H9 (cell line): Measurements from ENCODE around the gene DLK1. TPM values are rescaled to one million over a fixed set of nuclear protein-coding genes. Genes with fewer than 3 reads are reported as not detected.

ENCODE experiments used
- DNase-seq: peaks from one replicate; pipeline ENCODE4 v3.0.0-alpha.2; 2017
- H2AFZ ChIP-seq: one replicate; pipeline ENCODE4 v1.6.1; 2013; ENCODE audit warnings: mild to moderate bottlenecking, low read length, control low read depth, moderate library complexity
- H2AK5ac ChIP-seq: 2 replicates; pipeline ENCODE4 v1.6.1; 2013; ENCODE audit warnings: low read length, control low read depth, mixed read lengths; ENCODE audit not compliant: insufficient read length
- H2BK120ac ChIP-seq: one replicate; pipeline ENCODE4 v1.6.1; 2013; ENCODE audit warnings: low read depth, mild to moderate bottlenecking, low read length, control low read depth, inconsistent platforms; ENCODE audit not compliant: poor library complexity, severe bottlenecking
- H2BK12ac ChIP-seq: 2 replicates; pipeline ENCODE4 v1.6.1; 2013; ENCODE audit warnings: low read length, control low read depth, mixed read lengths, low read depth; ENCODE audit not compliant: insufficient read length
- H2BK15ac ChIP-seq: 2 replicates; pipeline ENCODE4 v1.6.1; 2013; ENCODE audit warnings: low read depth, low read length, control low read depth
- H2BK20ac ChIP-seq: one replicate; pipeline ENCODE4 v1.6.1; 2013; ENCODE audit warnings: low read depth, mild to moderate bottlenecking, low read length, control low read depth, inconsistent platforms; ENCODE audit not compliant: poor library complexity, severe bottlenecking
- H2BK5ac ChIP-seq: 2 replicates; pipeline ENCODE4 v1.6.1; 2013; ENCODE audit warnings: low read length, control low read depth, mixed read lengths; ENCODE audit not compliant: insufficient read length
- H3K14ac ChIP-seq: 2 replicates; pipeline ENCODE4 v1.6.1; 2013; ENCODE audit warnings: low read length, control low read depth; ENCODE audit not compliant: insufficient read depth
- H3K18ac ChIP-seq: 2 replicates; pipeline ENCODE4 v1.6.1; 2013; ENCODE audit warnings: low read depth, mild to moderate bottlenecking, mixed read lengths, low read length, control low read depth; ENCODE audit not compliant: insufficient read length
- H3K23ac ChIP-seq: 2 replicates; pipeline ENCODE4 v1.6.1; 2013; ENCODE audit warnings: low read length, control low read depth, mixed read lengths, low read depth; ENCODE audit not compliant: insufficient read length
- H3K23me2 ChIP-seq: 2 replicates; pipeline ENCODE4 v1.6.1; 2013; ENCODE audit warnings: low read depth, mild to moderate bottlenecking, mixed read lengths, low read length, control low read depth; ENCODE audit not compliant: insufficient read length, poor library complexity, severe bottlenecking
- H3K27ac ChIP-seq: 2 replicates; pipeline ENCODE4 v1.5.1; 2013; ENCODE audit warnings: low read length, control low read depth, mixed read lengths, low read depth; ENCODE audit not compliant: insufficient read length
- H3K27me3 ChIP-seq: 2 replicates; pipeline ENCODE4 v1.6.1; 2013; ENCODE audit warnings: low read length, control low read depth, inconsistent platforms; ENCODE audit not compliant: insufficient read depth
- H3K4ac ChIP-seq: 2 replicates; pipeline ENCODE4 v1.6.1; 2013; ENCODE audit warnings: low read depth, mild to moderate bottlenecking, control low read depth, inconsistent platforms, low read length, moderate library complexity
- H3K4me1 ChIP-seq: 2 replicates; pipeline ENCODE4 v1.6.1; 2013; ENCODE audit warnings: low read length, control low read depth, inconsistent platforms; ENCODE audit not compliant: insufficient read depth
- H3K4me2 ChIP-seq: 2 replicates; pipeline ENCODE4 v1.6.1; 2013; ENCODE audit warnings: low read length, control low read depth, mixed read lengths; ENCODE audit not compliant: insufficient read length, insufficient read depth
- H3K56ac ChIP-seq: 2 replicates; pipeline ENCODE4 v1.6.1; 2013; ENCODE audit warnings: low read depth, mild to moderate bottlenecking, mixed read lengths, low read length, control low read depth; ENCODE audit not compliant: insufficient read length
- H3K79me1 ChIP-seq: 2 replicates; pipeline ENCODE4 v1.6.1; 2013; ENCODE audit warnings: low read depth, mild to moderate bottlenecking, moderate library complexity, low read length, control low read depth, inconsistent platforms; ENCODE audit not compliant: insufficient read depth, poor library complexity, severe bottlenecking
- H3K79me2 ChIP-seq: 2 replicates; pipeline ENCODE4 v1.6.1; 2013; ENCODE audit warnings: low read length, control low read depth, inconsistent platforms; ENCODE audit not compliant: insufficient read depth
- H3K9ac ChIP-seq: 2 replicates; pipeline ENCODE4 v1.6.1; 2013; ENCODE audit warnings: low read length, control low read depth, mixed read lengths; ENCODE audit not compliant: insufficient read length; ENCODE audit errors: extremely low read depth
- H3K9me3 ChIP-seq: one replicate; pipeline ENCODE4 v1.6.1; 2013; ENCODE audit warnings: low read depth, low read length, inconsistent platforms; ENCODE audit not compliant: control insufficient read depth
- H3T11ph ChIP-seq: one replicate; pipeline ENCODE4 v1.6.1; 2013; ENCODE audit warnings: mild to moderate bottlenecking, low read length, control low read depth, inconsistent platforms
- H4K20me1 ChIP-seq: one replicate; pipeline ENCODE4 v1.6.1; 2013; ENCODE audit not compliant: control insufficient read depth, insufficient read length, insufficient read depth
- H4K5ac ChIP-seq: 2 replicates; pipeline ENCODE4 v1.6.1; 2013; ENCODE audit warnings: low read depth, mild to moderate bottlenecking, mixed read lengths, low read length, control low read depth; ENCODE audit not compliant: insufficient read length
- H4K8ac ChIP-seq: replicated peaks from 2 replicates; pipeline ENCODE4 v1.6.1; 2013; ENCODE audit warnings: low read length, control low read depth, mixed read lengths, low read depth; ENCODE audit not compliant: insufficient read length
- H4K91ac ChIP-seq: 2 replicates; pipeline ENCODE4 v1.6.1; 2013; ENCODE audit warnings: low read depth, mild to moderate bottlenecking, moderate library complexity, mixed read lengths, low read length, control low read depth; ENCODE audit not compliant: insufficient read length
- H3K27ac Mint-ChIP-seq, 3 experiments: 2 replicates in 2 of 3; 3 replicates in 1 of 3; pipeline ENCODE4 v1.8.0; 2020 to 2021; ENCODE audit warnings: mixed read lengths in 3 of 3, mild to moderate bottlenecking in 1 of 3, moderate library complexity in 1 of 3
- H3K27me3 Mint-ChIP-seq: 2 replicates; pipeline ENCODE4 v1.8.0; 2021; ENCODE audit warnings: low read depth, mild to moderate bottlenecking, moderate library complexity, mixed read lengths
- H3K36me3 Mint-ChIP-seq, 3 experiments: 2 replicates in 2 of 3; 3 replicates in 1 of 3; pipeline ENCODE4 v1.8.0; 2020 to 2021; ENCODE audit warnings: low read depth in 3 of 3, mixed read lengths in 3 of 3; ENCODE audit not compliant: insufficient read depth in 1 of 3
- H3K4me1 Mint-ChIP-seq, 2 experiments: 2 replicates each; pipeline ENCODE4 v1.8.0; 2020; ENCODE audit warnings: mixed read lengths in 2 of 2
- H3K4me3 Mint-ChIP-seq, 2 experiments: 2 replicates in 1 of 2; 3 replicates in 1 of 2; pipeline ENCODE4 v1.8.0; 2020 to 2021; ENCODE audit warnings: mild to moderate bottlenecking in 2 of 2, mixed read lengths in 2 of 2, moderate library complexity in 1 of 2
- H3K9me3 Mint-ChIP-seq, 2 experiments: 2 replicates in 1 of 2; 3 replicates in 1 of 2; pipeline ENCODE4 v1.8.0; 2020; ENCODE audit warnings: mild to moderate bottlenecking in 2 of 2, mixed read lengths in 2 of 2, moderate library complexity in 1 of 2
- WGBS: extraction: QIAGEN DNeasy Blood & Tissue Kit; methylation state at CpG from one replicate; pipeline ENCODE4 v1.1.7; 2013; ENCODE audit warnings: missing lambda C conversion rate, low lambda C conversion rate, mixed read lengths; ENCODE audit not compliant: insufficient read length; ENCODE audit errors: extremely low coverage; 5-methylcytosine and 5-hydroxymethylcytosine counted together
- total RNA-seq: library from RNA; stranded (reverse); gene quantifications from 2 replicates; pipeline ENCODE4 v1.2.1, GENCODE V29; 2021
- TF ChIP-seq, protein P1 (sequence below): fragments of 200-600 bp; sonication (generic); conservative IDR thresholded peaks from 3 replicates; pipeline ENCODE4 v1.8.0; 2021; ENCODE audit warnings: antibody characterized with exemption, mild to moderate bottlenecking

Gene DLK1
- total RNA-seq, 1 experiment from 2014 or later: 2.8 TPM

DNA sequence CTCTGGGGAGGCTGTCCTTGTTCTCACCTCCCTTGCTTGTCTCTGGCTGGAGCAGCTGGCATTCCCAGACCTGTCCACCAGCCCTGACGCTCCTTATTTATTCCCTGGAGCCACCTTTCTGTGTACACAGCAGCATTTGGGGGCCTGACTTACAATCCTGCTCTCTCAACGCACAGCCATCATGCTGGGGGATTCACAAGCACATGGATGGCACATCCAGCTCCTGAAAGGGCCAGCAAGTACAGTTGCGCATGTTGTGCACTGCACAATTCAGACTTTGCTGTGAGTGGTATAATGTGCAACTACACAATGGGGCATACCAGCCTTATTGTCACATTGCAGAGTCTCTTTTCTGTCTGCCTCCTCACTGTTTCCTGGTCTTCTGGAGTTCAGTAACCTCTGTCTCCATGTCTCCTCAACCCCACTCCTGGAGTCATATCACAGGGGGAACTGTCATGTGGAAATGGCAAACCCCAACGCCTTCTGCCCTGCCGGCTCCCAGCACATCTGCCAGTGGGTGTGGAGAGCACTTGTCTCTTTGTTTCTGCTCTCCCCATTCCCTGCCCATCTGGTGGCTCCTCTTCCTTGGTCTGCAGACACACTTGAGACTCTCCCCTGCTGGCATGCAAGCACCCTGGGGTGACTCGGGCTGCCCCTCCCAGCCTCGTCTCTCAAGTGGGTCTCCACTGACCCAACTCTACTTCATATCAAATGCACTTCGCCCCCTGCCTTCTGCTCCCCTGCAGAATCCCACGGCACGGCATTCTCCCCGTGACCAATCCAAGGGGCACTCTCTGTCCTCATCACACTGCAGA, 58.0 kb downstream of the DLK1 start:
- no peak overlapping the region for H3K4me3 Mint-ChIP-seq
- Histone ChIP-seq H3K79me2 (no peaks in the 10 kb centered on the region), H2AK5ac (no peak overlapping the region), H2AFZ (no peak overlapping the region), H2BK15ac (no peak overlapping the region), H3K9ac (no peak overlapping the region), H2BK20ac (no peak overlapping the region), H2BK5ac (no peak overlapping the region), H3K27ac (no peak overlapping the region), H3K4me2 (no peak overlapping the region), H4K8ac (no peak overlapping the region), H3K23ac (no peak overlapping the region), H3K4me1 (no peaks in the 10 kb centered on the region), H3K18ac (no peak overlapping the region), H4K5ac (no peak overlapping the region), H4K91ac (no peak overlapping the region), H3K4ac (no peak overlapping the region), H2BK120ac (no peak overlapping the region), H4K20me1 (no peaks in the 10 kb centered on the region), H3K14ac (no peak overlapping the region), H3K27me3 (no peaks in the 10 kb centered on the region), H3K23me2 (no peaks in the 10 kb centered on the region), H3K9me3 (no peaks in the 10 kb centered on the region), H3K79me1 (no peaks in the 10 kb centered on the region), H3T11ph (no peak overlapping the region), H2BK12ac (no peak overlapping the region), H3K56ac (no peak overlapping the region)
- TF ChIP-seq, protein P1, sequence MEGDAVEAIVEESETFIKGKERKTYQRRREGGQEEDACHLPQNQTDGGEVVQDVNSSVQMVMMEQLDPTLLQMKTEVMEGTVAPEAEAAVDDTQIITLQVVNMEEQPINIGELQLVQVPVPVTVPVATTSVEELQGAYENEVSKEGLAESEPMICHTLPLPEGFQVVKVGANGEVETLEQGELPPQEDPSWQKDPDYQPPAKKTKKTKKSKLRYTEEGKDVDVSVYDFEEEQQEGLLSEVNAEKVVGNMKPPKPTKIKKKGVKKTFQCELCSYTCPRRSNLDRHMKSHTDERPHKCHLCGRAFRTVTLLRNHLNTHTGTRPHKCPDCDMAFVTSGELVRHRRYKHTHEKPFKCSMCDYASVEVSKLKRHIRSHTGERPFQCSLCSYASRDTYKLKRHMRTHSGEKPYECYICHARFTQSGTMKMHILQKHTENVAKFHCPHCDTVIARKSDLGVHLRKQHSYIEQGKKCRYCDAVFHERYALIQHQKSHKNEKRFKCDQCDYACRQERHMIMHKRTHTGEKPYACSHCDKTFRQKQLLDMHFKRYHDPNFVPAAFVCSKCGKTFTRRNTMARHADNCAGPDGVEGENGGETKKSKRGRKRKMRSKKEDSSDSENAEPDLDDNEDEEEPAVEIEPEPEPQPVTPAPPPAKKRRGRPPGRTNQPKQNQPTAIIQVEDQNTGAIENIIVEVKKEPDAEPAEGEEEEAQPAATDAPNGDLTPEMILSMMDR: no peak
- peak overlapping the region in 1 of 3 experiments; percentile 20; a peak in 2 of 7 replicates for H3K27ac Mint-ChIP-seq
- H3K36me3 Mint-ChIP-seq: no peaks in the 10 kb centered on the region
- DNase-seq: no peak
- H3K27me3 Mint-ChIP-seq: peaks cover 3% of the 10 kb centered on the region
- H3K4me1 Mint-ChIP-seq: peaks cover 9 to 20% of the 10 kb centered on the region in 2 experiments
- H3K9me3 Mint-ChIP-seq: no peaks in the 10 kb centered on the region; a peak in 1 of 5 replicates
- no CpG with 5 or more reads among the region's 11 CpGs for WGBS
